Fibroblast of lung (primary cell): ENCODE results near the gene PLXNA2.

Experiments used
- CTCF ChIP-seq, 2 donors: IDR thresholded peaks in 1 of 2; conservative IDR thresholded peaks in 1 of 2; 1 replicate in 1 of 2; 2 replicates in 1 of 2; pipeline ENCODE4 v1.5.1; 2011 to 2012; ENCODE audit warnings: low read length in 2 of 2, control low read depth in 1 of 2, inconsistent platforms in 1 of 2, low read depth in 1 of 2, mild to moderate bottlenecking in 1 of 2
- EZH2 ChIP-seq: IDR thresholded peaks from 2 replicates; pipeline ENCODE4 v1.5.1; 2012; ENCODE audit warnings: low read length, control low read depth, mild to moderate bottlenecking; ENCODE audit errors: missing control alignments

GRCh38 chr1:208153386-208153785 lies 90.8 kb downstream of the PLXNA2 start:
- TF ChIP-seq CTCF (conservative IDR thresholded peaks at IDR 0.05 in 1 of 2, IDR thresholded peaks at IDR 0.05 in 1 of 2; ENCODE audit: low read depth in 1 of 2, low read length in 2 of 2) (no peak), EZH2 (no peak)
